Measurements from ENCODE around the gene OR2A42.
"Not testable (repeated sequence)": the region's sequence is repeated elsewhere in the genome, so short reads cannot be mapped to it uniquely, and the experiment has no call there.

The OR2A42 gene, protein sequence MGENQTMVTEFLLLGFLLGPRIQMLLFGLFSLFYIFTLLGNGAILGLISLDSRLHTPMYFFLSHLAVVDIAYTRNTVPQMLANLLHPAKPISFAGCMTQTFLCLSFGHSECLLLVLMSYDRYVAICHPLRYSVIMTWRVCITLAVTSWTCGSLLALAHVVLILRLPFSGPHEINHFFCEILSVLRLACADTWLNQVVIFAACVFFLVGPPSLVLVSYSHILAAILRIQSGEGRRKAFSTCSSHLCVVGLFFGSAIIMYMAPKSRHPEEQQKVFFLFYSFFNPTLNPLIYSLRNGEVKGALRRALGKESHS

GRCh38 chr7:144239365-144239764 is at the start of gene OR2A42:
Gene OR2A42 (minus strand): TSS chr7:144239605. CDS start chr7:144232843, 6,762 bp downstream.
- not testable (repeated sequence) for DNase-seq

DNA sequence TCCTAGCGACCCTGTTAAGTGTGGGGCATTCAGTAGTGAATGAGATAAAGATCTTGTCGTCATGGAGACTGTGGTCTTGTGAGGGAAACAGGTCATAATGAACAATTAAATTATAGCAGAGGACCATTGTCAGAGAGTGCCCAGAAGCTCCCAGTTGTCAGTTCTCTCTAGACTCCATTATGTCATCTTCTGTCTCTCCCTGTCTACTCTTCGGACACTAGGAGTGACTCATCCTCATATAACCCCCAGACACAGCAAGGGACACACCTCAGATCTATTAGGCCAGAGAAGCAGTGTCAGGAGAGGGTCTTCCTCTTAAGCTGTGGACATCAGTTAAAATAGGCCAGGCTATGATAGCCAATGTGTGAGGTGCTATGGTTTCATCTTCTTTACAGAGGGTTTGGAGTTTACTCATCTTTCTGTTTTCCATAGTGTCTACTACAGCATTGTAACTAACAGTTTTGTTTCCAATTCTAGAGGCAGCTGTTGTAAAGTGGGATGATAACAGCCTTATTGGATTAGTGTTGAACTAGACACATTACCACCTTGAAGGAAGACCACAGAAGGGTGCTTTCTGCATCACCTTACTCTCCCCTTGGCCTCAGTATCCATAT is 47.9 kb upstream of the OR2A42 start:
- not testable (repeated sequence) for DNase-seq

DNA sequence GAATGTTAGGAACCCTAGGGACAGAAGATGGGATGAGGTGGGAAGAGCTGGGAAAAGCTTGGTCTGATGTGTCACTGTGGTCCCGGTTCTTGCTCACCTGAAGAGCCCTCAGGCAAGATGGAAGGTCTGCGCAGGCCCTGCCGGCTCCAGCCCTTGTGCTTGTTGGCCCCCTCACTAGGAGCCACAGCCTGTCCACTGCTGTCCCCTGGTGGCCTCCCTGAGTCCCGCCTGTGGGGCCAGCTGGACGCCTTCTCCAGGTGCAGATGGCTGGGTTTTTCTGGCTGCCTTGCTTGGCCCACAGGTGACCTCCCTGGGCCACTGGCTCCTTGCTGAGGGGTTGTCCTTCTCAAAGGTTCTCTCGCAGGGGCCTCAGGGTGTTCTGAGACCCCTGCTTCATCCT is 44.3 kb upstream of the OR2A42 start:
- DNase-seq = not testable (repeated sequence)

GRCh38 chr7:144282490-144282889 is 43.1 kb upstream of the OR2A42 start:
- not testable (repeated sequence) for DNase-seq

DNA sequence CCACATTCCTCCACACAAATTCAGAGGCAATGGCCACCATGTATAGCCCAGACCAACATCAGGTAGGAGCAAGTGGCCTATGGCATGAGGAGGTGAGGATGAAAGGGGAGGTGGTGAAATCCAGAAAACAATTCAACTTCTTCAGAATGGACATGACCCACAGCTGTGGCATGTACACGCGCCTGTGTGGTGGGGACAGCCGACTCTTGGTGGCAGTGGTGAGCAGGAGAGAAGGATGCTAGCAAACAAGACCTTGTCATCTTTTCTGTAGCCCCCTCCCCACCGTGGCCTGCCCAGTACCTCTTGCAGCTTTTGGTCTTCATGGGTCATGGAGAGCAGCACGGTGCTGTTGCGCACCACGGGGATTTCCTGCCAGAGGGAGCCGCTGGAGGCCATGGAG is 42.6 kb upstream of the OR2A42 start:
- not testable (repeated sequence) for DNase-seq

- not testable (repeated sequence) for DNase-seq
These were observed 40.6 kb upstream of the OR2A42 start for GRCh38 chr7:144280010-144280409.

- not testable (repeated sequence) for DNase-seq
These were observed 35.9 kb upstream of the OR2A42 start for GRCh38 chr7:144275281-144275680.

- DNase-seq = not testable (repeated sequence)
These were observed 29.8 kb upstream of the OR2A42 start, which contains the start of gene CTAGE8 for GRCh38 chr7:144269188-144269587. Gene CTAGE8 (minus strand): TSS chr7:144269288. CDS start chr7:144269250, 38 bp downstream.

GRCh38 chr7:144264692-144265091 is 25.3 kb upstream of the OR2A42 start, which contains the start of gene OR2A7:
Gene OR2A7 (minus strand): TSS chr7:144264792. CDS start chr7:144259628, 5,164 bp downstream.
- not testable (repeated sequence) for DNase-seq

DNA sequence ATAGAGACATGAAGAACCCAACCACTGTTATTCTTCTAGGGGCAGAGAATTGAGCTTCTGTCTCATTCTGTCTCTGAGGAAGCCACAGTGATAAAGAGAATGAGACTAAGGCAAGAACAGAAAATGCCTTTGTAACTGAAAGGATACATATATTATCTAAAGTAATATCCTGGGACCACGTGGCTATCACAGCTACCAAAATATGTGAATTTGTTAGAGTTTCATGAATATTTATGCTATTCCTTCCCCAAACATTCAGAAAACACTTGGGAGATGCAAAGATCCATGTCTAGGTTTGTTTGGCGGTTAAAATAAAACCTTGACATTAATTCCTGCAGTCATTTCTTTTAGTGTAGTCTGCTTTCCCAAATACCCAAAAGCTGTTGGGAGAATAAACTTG is 22.7 kb upstream of the OR2A42 start:
- not testable (repeated sequence) for DNase-seq

DNA sequence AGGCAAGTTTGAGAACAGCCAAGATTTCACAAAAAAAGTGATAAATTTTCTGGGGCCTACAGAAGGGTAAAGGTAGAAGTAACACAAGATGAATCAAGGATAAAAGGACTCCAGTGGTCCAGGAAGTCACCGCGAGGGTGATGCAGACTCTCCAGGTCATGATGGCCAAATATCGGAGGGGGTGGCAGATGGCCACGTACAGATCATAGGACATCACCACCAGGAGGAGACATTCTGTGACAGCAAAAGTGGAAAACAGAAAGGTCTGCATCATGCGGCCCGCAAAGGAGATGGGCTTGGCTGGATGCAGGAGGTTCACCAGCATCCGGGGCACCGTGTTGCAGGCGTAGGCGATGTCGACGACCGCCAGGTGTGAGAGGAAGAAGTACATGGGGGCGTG is 19.7 kb upstream of the OR2A42 start:
- not testable (repeated sequence) for DNase-seq

- DNase-seq = no peak
These were observed 16.7 kb upstream of the OR2A42 start for GRCh38 chr7:144256112-144256511.

GRCh38 chr7:144255471-144255897 is 16.1 kb upstream of the OR2A42 start:
- no peak for DNase-seq

GRCh38 chr7:144252307-144252706 is 12.9 kb upstream of the OR2A42 start:
- not testable (repeated sequence) for DNase-seq

GRCh38 chr7:144247674-144248330 is 8.4 kb upstream of the OR2A42 start:
- not testable (repeated sequence) for DNase-seq

- not testable (repeated sequence) for DNase-seq
These were observed 7.6 kb upstream of the OR2A42 start for GRCh38 chr7:144246967-144247366.

DNA sequence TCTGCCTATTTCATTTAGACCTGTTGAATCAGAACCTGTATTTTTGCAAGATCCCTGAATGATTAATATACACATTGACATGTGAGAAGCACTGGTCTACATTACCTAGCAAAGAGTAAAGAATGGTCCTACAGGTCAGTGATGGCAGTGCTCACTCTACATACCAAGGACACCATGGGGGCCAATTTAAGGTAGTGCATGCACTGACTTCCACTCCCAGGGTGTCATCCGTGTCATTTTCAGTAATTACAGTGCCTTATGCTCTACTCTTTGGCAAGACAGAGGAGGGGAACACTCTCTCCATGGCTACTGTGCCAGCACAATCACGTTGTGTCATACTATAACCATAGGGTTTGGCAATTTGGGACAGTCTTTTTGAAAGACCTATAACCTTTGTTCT is 6.0 kb upstream of the OR2A42 start:
- not testable (repeated sequence) for DNase-seq

DNA sequence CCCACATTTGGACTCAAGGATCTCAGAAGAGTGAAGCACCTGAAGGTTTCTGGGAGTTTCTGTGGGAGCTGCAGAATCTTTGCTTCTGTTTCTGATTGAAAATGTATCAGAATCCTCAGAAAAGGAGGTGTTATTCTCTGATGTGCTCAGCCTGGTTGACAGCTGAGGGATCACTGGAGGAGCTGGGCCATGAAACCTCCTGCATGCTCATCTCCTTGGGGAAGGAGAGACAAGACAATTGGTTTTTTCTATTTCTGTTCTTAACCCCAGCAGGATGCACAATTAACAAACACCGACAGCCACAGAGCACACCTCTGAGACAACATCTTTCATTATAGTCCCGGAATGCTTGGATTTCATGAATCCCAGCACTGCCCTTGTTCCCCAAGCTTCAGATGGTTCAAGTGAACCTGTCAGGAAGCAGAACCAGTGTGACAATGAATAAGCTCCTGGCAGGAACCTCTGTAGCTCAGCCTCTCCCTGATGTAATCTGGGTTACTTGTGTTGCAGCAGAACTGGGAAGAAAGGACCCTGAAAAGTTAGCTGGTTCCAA is 799 bp downstream of the OR2A42 start:
- DNase-seq = not testable (repeated sequence)

GRCh38 chr7:144233039-144233438 is 6.4 kb downstream of the OR2A42 start:
- DNase-seq = not testable (repeated sequence)

- not testable (repeated sequence) for DNase-seq
These were observed 8.4 kb downstream of the OR2A42 start for GRCh38 chr7:144231027-144231426.

GRCh38 chr7:144228810-144229209 is 10.6 kb downstream of the OR2A42 start:
- not testable (repeated sequence) for DNase-seq

GRCh38 chr7:144226866-144227265 is 12.5 kb downstream of the OR2A42 start:
- DNase-seq = not testable (repeated sequence)

GRCh38 chr7:144223675-144224074 is 15.7 kb downstream of the OR2A42 start:
- not testable (repeated sequence) for DNase-seq
